ENCODE measurements around the gene BZW1. TPM values are rescaled to one million over a fixed set of nuclear protein-coding genes. Genes with fewer than 3 reads are reported as not detected.

The BZW1 gene
- total RNA-seq, 1 experiment from 2014 or later: 454 TPM

- no peak for TF ChIP-seq MAX (IDR thresholded peaks at IDR 0.05)
Observed at GRCh38 chr2:200791905-200792304, 19.8 kb upstream of the BZW1 start (continued).

GRCh38 chr2:200794143-200794542 lies 17.6 kb upstream of the BZW1 start:
- Histone ChIP-seq H3K36me3 (ENCODE audit: control insufficient read depth in 1 of 2, insufficient read depth in 2 of 2, low read length in 2 of 2) (no peaks in the 10 kb centered on the region), H3K4me2 (ENCODE audit: low read length) (no peak overlapping the region), H3K4me3 (replicated peaks in 1 of 2; ENCODE audit: low read depth in 1 of 2, low read length in 2 of 2) (no peak overlapping the region), H3K9me2 (ENCODE audit: insufficient read depth) (no peaks in the 10 kb centered on the region), H3K27me3 (ENCODE audit: insufficient read depth, low read length) (no peaks in the 10 kb centered on the region), H2AFZ (ENCODE audit: low read depth, low read length, poor library complexity, severe bottlenecking) (peak overlapping the region; percentile 66), H3K9me3 (ENCODE audit: control insufficient read depth in 1 of 2, insufficient read depth in 1 of 2, low read depth in 1 of 2, low read length in 2 of 2) (no peaks in the 10 kb centered on the region), H3K4me1 (ENCODE audit: control insufficient read depth in 1 of 2, insufficient read depth in 2 of 2, low read length in 2 of 2) (peaks cover 0 to 5% of the 10 kb centered on the region in 2 experiments; a peak in 1 of 4 replicates), H3K9ac (ENCODE audit: low read length) (no peak overlapping the region), H3K79me2 (ENCODE audit: insufficient read depth, low read length) (no peaks in the 10 kb centered on the region), H4K20me1 (ENCODE audit: insufficient read depth) (no peaks in the 10 kb centered on the region), H3K27ac (ENCODE audit: low read depth, low read length) (no peak overlapping the region)
- RAD21 ChIA-PET (ENCODE audit: low non-redundant PET in 1 of 2, low total read pairs in 2 of 2, uncharacterized antibody in 2 of 2, unreplicated experiment in 2 of 2): no interaction called here
- TF ChIP-seq ZNF274 (IDR thresholded peaks at IDR 0.05; ENCODE audit: low read depth, low read length): no peak
- TF ChIP-seq ELF1 (IDR thresholded peaks at IDR 0.05; ENCODE audit: borderline replicate concordance, low read depth): no peak
- no peak for TF ChIP-seq ATF3 (IDR thresholded peaks at IDR 0.05)
- no peak for TF ChIP-seq REST (IDR thresholded peaks at IDR 0.05; ENCODE audit: low read depth)
- no peak for TF ChIP-seq SRF (IDR thresholded peaks at IDR 0.05; ENCODE audit: low read depth)
- TF ChIP-seq ZFX (IDR thresholded peaks at IDR 0.05): no peak
- TF ChIP-seq MAX (IDR thresholded peaks at IDR 0.05): no peak
- TF ChIP-seq POLR2AphosphoS5 (IDR thresholded peaks at IDR 0.05; ENCODE audit: low read depth, low read length): no peak
- TF ChIP-seq YY1 (IDR thresholded peaks at IDR 0.05; ENCODE audit: extremely low read depth, insufficient replicate concordance, low read depth, low read length): no peak
- no peak for TF ChIP-seq POLR2A (IDR thresholded peaks at IDR 0.05; ENCODE audit: borderline replicate concordance, extremely low read depth, insufficient read depth, insufficient read length)
- no peak for TF ChIP-seq CTCF (IDR thresholded peaks at IDR 0.05 in 2 of 3, conservative IDR thresholded peaks at IDR 0.05 in 1 of 3; ENCODE audit: borderline replicate concordance in 1 of 3, insufficient read depth in 1 of 3, low read depth in 2 of 3, low read length in 2 of 3)
- TF ChIP-seq FOSL1 (IDR thresholded peaks at IDR 0.05; ENCODE audit: low read depth): no peak
- TF ChIP-seq SP1 (IDR thresholded peaks at IDR 0.05; ENCODE audit: low read depth): no peak
- no peak for TF ChIP-seq EGR1 (IDR thresholded peaks at IDR 0.05; ENCODE audit: low read depth)
- no peak for TF ChIP-seq JUND (IDR thresholded peaks at IDR 0.05)
- TF ChIP-seq EZH2phosphoT487 (IDR thresholded peaks at IDR 0.05; ENCODE audit: borderline replicate concordance): no peak
- no peak for TF ChIP-seq EZH2 (IDR thresholded peaks at IDR 0.05)
- ATAC-seq: no peak
- POLR2A ChIA-PET: no interaction called here
- CTCF ChIA-PET: interaction anchor here (1.4 kb wide), 1 partner anchor 88 kb away, joined by 7 read pairs; no protein-coding TSS in a partner anchor
- no TSS peak for BruUV-seq (replicated peaks)
- intact Hi-C loops (cut with micrococcal nuclease): no loop called here
- no peak for DNase-seq (ENCODE audit: low read depth, low spot score)
